GM19372 (cell line): ENCODE data around the gene EARS2.
"Not testable (repeated sequence)": the region's sequence is repeated elsewhere in the genome, so short reads cannot be mapped to it uniquely, and the experiment has no call there.

Experiments used
- ATAC-seq: cut with Tn5 transposase; IDR thresholded peaks from one replicate; pipeline ENCODE4 v1.9.1; 2021; ENCODE audit warnings: mild to moderate bottlenecking, low read depth, moderate library complexity; ENCODE audit not compliant: unreplicated experiment

EARS2 gene

DNA sequence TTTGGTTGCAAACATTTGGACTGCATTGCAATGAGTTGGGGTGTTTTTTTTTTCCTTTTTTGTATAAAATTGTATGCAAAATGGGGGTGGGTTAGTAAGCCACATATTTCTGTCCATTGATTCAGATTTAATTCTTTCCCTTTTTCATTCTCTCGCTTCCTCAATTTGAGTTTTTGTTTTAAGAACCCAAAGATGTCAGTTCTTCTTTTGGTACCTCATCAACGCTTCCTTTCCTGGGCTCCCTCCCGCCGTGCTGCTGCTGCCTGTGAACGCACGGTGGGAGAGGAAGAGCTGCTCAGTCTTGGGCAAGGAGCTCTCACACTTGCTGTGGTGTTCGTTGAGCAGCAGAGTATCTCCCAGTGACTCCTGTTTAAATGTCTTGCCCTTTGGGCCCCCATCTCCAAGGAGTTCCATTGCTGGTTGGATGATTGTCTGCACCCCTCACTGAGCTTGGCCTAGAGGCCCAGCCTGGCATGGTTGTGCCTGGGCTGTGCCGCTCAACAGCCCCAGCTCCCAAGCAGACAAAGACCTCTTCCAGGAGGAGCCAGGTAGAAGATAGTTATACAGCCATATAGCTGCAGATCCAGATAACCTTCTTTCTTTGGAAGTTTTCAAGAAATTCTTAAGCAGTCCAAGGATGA, 14.0 kb upstream of the EARS2 start:
- ATAC-seq = no peak

DNA sequence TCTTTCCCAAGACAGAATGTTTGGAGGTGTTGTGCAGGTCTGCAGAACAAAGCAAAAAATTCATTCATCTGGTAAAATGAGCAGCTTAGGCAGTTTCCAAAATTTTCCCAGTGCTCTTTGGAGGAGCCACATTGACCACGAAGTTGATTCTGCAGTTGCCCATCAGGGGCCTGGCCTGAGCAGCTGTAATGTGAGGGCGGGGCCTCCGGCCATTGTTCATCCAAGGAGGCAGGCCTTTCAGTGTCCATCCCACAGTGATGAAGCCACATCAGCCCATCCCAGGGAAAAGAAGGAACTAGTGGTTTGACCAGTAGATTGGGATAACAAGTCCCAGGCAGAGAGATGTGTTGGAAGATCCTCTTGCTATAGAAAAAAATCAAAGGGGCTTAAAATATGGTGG, 10.5 kb upstream of the EARS2 start:
- ATAC-seq = no peak

GRCh38 chr16:23566724-23567123, 9.6 kb upstream of the EARS2 start:
- ATAC-seq = no peak

- ATAC-seq = no peak
Observed at GRCh38 chr16:23564575-23565363, 7.6 kb upstream of the EARS2 start.

DNA sequence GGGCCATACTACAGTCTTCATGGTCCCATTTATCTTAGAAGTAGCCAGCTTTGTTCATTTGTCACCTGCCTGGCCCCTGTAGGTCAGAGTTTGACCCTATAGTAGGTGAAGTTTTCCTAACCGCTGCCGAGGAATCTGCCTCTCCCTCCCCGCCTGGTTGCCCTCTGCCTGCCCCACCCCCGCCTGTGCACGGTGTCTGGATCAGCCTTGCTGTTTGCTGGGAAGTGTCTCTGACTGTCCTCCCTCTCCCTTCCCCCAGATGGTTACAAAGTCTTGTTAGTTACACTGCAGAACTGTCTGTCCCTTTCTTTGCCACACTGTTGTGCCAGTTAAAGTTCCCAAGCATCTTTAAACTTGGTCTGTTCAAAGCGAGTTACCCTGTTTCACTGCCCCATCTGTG, 6.0 kb upstream of the EARS2 start:
- ATAC-seq = no peak

GRCh38 chr16:23562505-23562904, 5.4 kb upstream of the EARS2 start:
- no peak for ATAC-seq

DNA sequence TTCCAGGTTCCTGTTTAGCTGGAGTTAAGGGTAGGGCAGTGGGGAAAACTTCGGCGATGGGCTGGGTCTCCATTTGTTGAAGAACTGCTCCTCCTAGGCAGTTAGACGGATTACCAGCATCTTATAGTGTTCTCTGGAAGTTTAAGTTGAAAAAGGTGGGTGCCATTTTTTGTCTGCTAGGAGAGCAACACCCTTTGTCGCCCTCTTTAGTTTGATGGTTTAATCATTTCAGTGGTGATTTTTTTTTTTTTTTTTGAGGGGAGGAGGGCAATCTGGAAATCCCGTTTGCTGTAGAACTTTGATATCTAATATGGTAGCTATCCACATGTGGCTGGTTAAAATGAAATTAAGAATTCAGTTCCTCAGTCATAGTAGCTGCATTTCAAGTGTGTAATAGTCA, 4.4 kb upstream of the EARS2 start:
- ATAC-seq = no peak

DNA sequence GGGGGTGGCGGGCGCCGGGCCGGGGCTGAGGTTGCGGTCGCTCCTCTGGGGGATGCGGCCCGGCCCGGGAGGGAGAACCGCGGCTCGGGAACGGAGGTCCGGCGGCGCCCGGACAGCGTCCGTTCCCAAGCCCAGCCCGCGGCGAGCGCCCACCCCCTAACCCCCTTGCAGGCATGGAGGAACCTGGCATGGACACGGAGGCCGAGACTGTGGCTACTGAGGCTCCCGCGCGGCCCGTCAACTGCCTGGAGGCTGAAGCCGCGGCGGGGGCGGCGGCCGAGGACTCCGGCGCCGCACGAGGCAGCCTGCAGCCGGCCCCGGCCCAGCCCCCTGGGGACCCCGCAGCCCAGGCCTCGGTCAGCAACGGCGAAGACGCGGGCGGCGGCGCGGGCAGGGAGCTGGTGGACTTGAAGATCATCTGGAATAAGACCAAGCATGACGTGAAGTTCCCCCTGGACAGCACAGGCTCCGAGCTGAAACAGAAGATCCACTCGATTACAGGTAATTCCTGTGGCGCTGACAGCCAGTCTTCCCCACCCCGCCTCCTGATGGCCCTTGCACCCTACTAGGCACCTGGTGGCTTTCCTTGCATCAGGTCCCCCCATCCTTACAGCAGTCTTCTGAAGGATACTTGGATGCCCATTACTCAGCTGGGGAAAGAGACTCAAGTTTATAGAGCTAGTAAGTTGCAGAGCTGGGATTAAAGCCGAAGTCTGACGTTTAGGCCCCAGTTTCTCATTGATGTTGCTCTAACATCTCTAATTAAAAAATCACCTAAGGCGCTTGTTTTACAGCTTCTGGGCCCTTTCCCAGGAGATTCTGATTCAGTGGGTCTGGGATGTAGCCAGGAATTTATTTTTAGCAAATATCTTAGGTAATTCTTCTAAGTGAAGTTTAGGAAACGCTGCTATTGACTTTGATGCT, 891 bp upstream of the EARS2 start:
- no peak for ATAC-seq

DNA sequence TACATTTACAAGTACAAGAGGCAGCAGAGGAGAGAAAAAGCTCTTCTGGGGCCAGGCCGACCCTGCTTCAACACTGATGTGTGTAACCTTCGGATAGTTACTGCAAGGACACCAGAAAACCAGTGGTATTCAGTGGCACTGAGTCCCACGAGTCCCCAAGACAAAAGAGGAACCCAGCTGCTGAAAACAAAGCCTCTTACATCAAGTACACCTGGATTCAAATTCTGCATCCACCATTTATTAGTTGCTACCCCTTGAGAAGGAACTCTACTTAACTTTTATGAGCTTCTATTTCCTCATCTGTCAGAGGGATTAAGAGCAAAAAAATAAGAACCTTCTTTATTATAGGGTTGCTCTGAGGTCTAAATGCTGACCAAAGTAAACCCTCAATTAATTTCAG, 2.6 kb downstream of the EARS2 start:
- no peak for ATAC-seq

- ATAC-seq = no peak
Observed at GRCh38 chr16:23552161-23552560, 5.0 kb downstream of the EARS2 start.

GRCh38 chr16:23549938-23550337, 7.2 kb downstream of the EARS2 start:
- no peak for ATAC-seq

DNA sequence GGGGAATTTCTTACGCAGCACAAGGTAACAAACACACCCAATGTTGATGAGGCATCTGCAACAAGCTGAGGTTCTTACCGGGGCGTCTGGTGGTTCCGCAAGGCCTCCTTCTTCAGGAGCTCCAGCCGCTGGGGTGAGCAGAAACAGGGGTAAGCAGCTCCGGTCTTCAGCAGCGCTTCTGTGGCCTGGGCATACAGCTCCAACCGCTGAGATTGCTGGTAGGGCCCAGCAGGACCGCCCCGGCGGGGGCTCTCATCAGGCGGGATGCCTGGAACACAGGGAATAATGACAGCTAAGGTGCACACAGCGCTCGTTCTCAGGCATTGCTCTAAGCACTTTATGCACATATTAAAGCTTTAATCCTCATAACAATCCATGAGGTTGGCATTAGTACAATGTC, 12.7 kb downstream of the EARS2 start:
- no peak for ATAC-seq

DNA sequence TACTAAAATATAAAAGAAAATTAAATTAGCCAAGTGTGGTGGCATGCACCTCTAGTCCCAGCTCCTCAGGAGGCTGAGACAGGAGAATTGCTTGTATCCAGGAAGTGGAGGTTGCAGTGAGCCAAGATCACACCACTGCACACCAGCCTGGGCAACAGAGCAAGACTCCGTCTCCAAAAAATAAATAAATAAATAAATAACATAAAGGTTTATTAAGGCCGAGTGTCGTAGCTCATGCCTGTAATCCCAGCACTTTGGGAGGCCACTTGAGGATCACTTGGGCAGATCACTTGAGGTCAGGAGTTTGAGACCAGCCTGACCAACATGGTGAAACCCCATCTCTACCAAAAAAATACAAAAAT, 16.4 kb downstream of the EARS2 start:
- not testable (repeated sequence) for ATAC-seq

- ATAC-seq = no peak
Observed at GRCh38 chr16:23539984-23540816, 16.9 kb downstream of the EARS2 start.

- no peak for ATAC-seq
Observed at GRCh38 chr16:23538919-23539278, 18.3 kb downstream of the EARS2 start.

- no peak for ATAC-seq
Observed at GRCh38 chr16:23537390-23537789, 19.8 kb downstream of the EARS2 start.

DNA sequence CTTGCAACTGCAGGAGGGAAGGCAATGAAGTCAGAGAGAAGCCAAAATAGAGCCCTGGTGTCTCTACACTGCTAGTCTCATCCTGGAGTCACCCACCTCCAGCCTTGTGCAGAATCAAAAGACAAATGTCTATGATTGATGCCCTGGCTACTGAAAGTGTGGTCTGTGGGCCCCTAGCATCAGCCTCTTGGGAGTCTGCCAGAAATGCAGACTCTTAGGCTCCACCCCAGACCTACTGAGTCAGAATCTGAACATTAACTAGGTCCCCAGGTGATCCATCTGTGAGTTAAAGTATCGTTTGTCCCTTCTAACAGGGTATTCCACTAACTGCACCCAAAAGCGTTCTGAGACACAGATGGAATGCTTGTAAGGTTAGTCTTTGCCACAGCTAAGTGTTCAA, 21.2 kb downstream of the EARS2 start:
- no peak for ATAC-seq

- no peak for ATAC-seq
Observed at GRCh38 chr16:23534868-23535860, 22.0 kb downstream of the EARS2 start.

GRCh38 chr16:23532448-23532847, 24.7 kb downstream of the EARS2 start:
- ATAC-seq = no peak
